SJSA1 (cell line): ENCODE measurements around the gene TSR2. TPM values are rescaled to one million over a fixed set of nuclear protein-coding genes. Genes with fewer than 3 reads are reported as not detected.

Experiments used
- DNase-seq, 2 experiments: peaks; one replicate each; pipeline ENCODE4 v3.0.0-alpha.2; 2015 to 2020; ENCODE audit warnings: low spot score in 2 of 2, low read depth in 1 of 2
- H3K27ac ChIP-seq: fragments of 250-450 bp; sonication (Bioruptor Pico); 2 replicates; pipeline ENCODE4 v1.5.1; 2020; ENCODE audit warnings: mild to moderate bottlenecking, moderate library complexity
- H3K27me3 ChIP-seq: fragments of 250-450 bp; sonication (Bioruptor Pico); replicated peaks from 2 replicates; pipeline ENCODE4 v1.5.1; 2020; ENCODE audit warnings: mild to moderate bottlenecking, moderate library complexity
- H3K36me3 ChIP-seq: fragments of 250-450 bp; sonication (Bioruptor Pico); 2 replicates; pipeline ENCODE4 v1.5.1; 2020; ENCODE audit warnings: mild to moderate bottlenecking
- H3K4me1 ChIP-seq: fragments of 250-450 bp; sonication (Bioruptor Pico); replicated peaks from 2 replicates; pipeline ENCODE4 v1.6.1; 2021; ENCODE audit warnings: mild to moderate bottlenecking
- H3K4me3 ChIP-seq: fragments of 250-450 bp; sonication (Bioruptor Pico); 2 replicates; pipeline ENCODE4 v1.5.1; 2020; ENCODE audit warnings: mild to moderate bottlenecking
- H3K9me3 ChIP-seq: fragments of 250-450 bp; sonication (Bioruptor Pico); replicated peaks from 2 replicates; pipeline ENCODE4 v1.5.1; 2020; ENCODE audit warnings: mild to moderate bottlenecking
- total RNA-seq: library from RNA; depleted of rRNA; stranded (reverse); fragments of >200 nt; shearing (Covaris generic); gene quantifications from 2 replicates; pipeline ENCODE4 v1.2.3, GENCODE V29; 2014

TSR2 gene
- total RNA-seq, 1 experiment from 2014 or later = 17.9 TPM

- H3K4me3 ChIP-seq = no peak overlapping the region
- H3K36me3 ChIP-seq = no peaks in the 10 kb centered on the region
- no peaks in the 10 kb centered on the region for H3K9me3 ChIP-seq
- no peaks in the 10 kb centered on the region for H3K27me3 ChIP-seq
- DNase-seq = no peak
- H3K4me1 ChIP-seq = no peaks in the 10 kb centered on the region
- H3K27ac ChIP-seq = no peak overlapping the region
Measured at GRCh38 chrX:54435121-54435520, 5.1 kb upstream of the TSR2 start.

GRCh38 chrX:54442790-54443189 lies 2.6 kb downstream of the TSR2 start:
- no peak for DNase-seq
- H3K4me3 ChIP-seq = no peak overlapping the region
- no peaks in the 10 kb centered on the region for H3K9me3 ChIP-seq
- no peak overlapping the region for H3K27ac ChIP-seq
- 0 out of 2 replicates have a peak, but pooled peaks cover 3% of the 10 kb centered on the region for H3K36me3 ChIP-seq
- no peaks in the 10 kb centered on the region for H3K27me3 ChIP-seq
- H3K4me1 ChIP-seq = no peaks in the 10 kb centered on the region

- Histone ChIP-seq H3K4me3 (no peak overlapping the region), H3K27me3 (no peaks in the 10 kb centered on the region), H3K4me1 (no peaks in the 10 kb centered on the region), H3K36me3 (0 out of 2 replicates have a peak, but pooled peaks cover 3% of the 10 kb centered on the region), H3K27ac (no peak overlapping the region), H3K9me3 (no peaks in the 10 kb centered on the region)
- no peak for DNase-seq
Measured at GRCh38 chrX:54444752-54445151, 4.5 kb downstream of the TSR2 start.

- 0 out of 2 replicates have a peak, but pooled peaks cover 3% of the 10 kb centered on the region for H3K36me3 ChIP-seq
- H3K4me3 ChIP-seq = no peak overlapping the region
- H3K4me1 ChIP-seq = no peaks in the 10 kb centered on the region
- no peaks in the 10 kb centered on the region for H3K27me3 ChIP-seq
- DNase-seq = no peak
- no peak overlapping the region for H3K27ac ChIP-seq
- no peaks in the 10 kb centered on the region for H3K9me3 ChIP-seq
Measured at GRCh38 chrX:54446084-54446483, 5.9 kb downstream of the TSR2 start.

GRCh38 chrX:54447461-54447860 lies 7.3 kb downstream of the TSR2 start:
- no peak for DNase-seq
- H3K4me1 ChIP-seq = no peaks in the 10 kb centered on the region
- H3K36me3 ChIP-seq = 0 out of 2 replicates have a peak, but pooled peaks cover 3% of the 10 kb centered on the region
- H3K27ac ChIP-seq = no peak overlapping the region
- H3K27me3 ChIP-seq = no peaks in the 10 kb centered on the region
- no peak overlapping the region for H3K4me3 ChIP-seq
- no peaks in the 10 kb centered on the region for H3K9me3 ChIP-seq

GRCh38 chrX:54449929-54450328 lies 9.7 kb downstream of the TSR2 start:
- Histone ChIP-seq H3K27ac (no peak overlapping the region), H3K4me3 (no peak overlapping the region), H3K9me3 (no peaks in the 10 kb centered on the region), H3K27me3 (no peaks in the 10 kb centered on the region), H3K4me1 (no peaks in the 10 kb centered on the region), H3K36me3 (no peaks in the 10 kb centered on the region)
- DNase-seq = no peak

GRCh38 chrX:54452920-54453319 lies 12.7 kb downstream of the TSR2 start:
- no peak for DNase-seq
- H3K27me3 ChIP-seq = no peaks in the 10 kb centered on the region
- no peaks in the 10 kb centered on the region for H3K36me3 ChIP-seq
- no peak overlapping the region for H3K4me3 ChIP-seq
- H3K9me3 ChIP-seq = no peaks in the 10 kb centered on the region
- no peaks in the 10 kb centered on the region for H3K4me1 ChIP-seq
- H3K27ac ChIP-seq = no peak overlapping the region

- H3K4me3 ChIP-seq = no peak overlapping the region
- H3K27me3 ChIP-seq = no peaks in the 10 kb centered on the region
- H3K27ac ChIP-seq = no peak overlapping the region
- H3K4me1 ChIP-seq = no peaks in the 10 kb centered on the region
- no peaks in the 10 kb centered on the region for H3K36me3 ChIP-seq
- H3K9me3 ChIP-seq = no peaks in the 10 kb centered on the region
- no peak for DNase-seq
Measured at GRCh38 chrX:54470054-54470760, 30.0 kb downstream of the TSR2 start.

- Histone ChIP-seq H3K4me1 (no peaks in the 10 kb centered on the region), H3K36me3 (no peaks in the 10 kb centered on the region), H3K9me3 (no peaks in the 10 kb centered on the region), H3K4me3 (no peak overlapping the region), H3K27me3 (no peaks in the 10 kb centered on the region), H3K27ac (no peak overlapping the region)
- no peak for DNase-seq
Measured at GRCh38 chrX:54473993-54474859, 34.0 kb downstream of the TSR2 start.

- no peak overlapping the region for H3K27ac ChIP-seq
- no peaks in the 10 kb centered on the region for H3K9me3 ChIP-seq
- DNase-seq = no peak
- no peak overlapping the region for H3K4me3 ChIP-seq
- H3K36me3 ChIP-seq = no peaks in the 10 kb centered on the region
- 0 out of 2 replicates have a peak, but pooled peaks cover 2% of the 10 kb centered on the region for H3K4me1 ChIP-seq
- H3K27me3 ChIP-seq = no peaks in the 10 kb centered on the region
Measured at GRCh38 chrX:54479136-54480111, 39.2 kb downstream of the TSR2 start.

GRCh38 chrX:54482839-54483593 lies 42.8 kb downstream of the TSR2 start:
- Histone ChIP-seq H3K4me3 (no peak overlapping the region), H3K27ac (no peak overlapping the region), H3K9me3 (no peaks in the 10 kb centered on the region), H3K27me3 (no peaks in the 10 kb centered on the region), H3K36me3 (no peaks in the 10 kb centered on the region), H3K4me1 (0 out of 2 replicates have a peak, but pooled peaks cover 2% of the 10 kb centered on the region)
- DNase-seq = no peak

GRCh38 chrX:54483946-54484345 lies 43.7 kb downstream of the TSR2 start:
- no peak for DNase-seq
- H3K27ac ChIP-seq = no peak overlapping the region
- no peak overlapping the region for H3K4me3 ChIP-seq
- no peaks in the 10 kb centered on the region for H3K36me3 ChIP-seq
- 0 out of 2 replicates have a peak, but pooled peaks cover 2% of the 10 kb centered on the region for H3K4me1 ChIP-seq
- no peaks in the 10 kb centered on the region for H3K9me3 ChIP-seq
- no peaks in the 10 kb centered on the region for H3K27me3 ChIP-seq

GRCh38 chrX:54484666-54485065 lies 44.5 kb downstream of the TSR2 start:
- no peak overlapping the region for H3K4me3 ChIP-seq
- DNase-seq = no peak
- no peaks in the 10 kb centered on the region for H3K27me3 ChIP-seq
- H3K9me3 ChIP-seq = no peaks in the 10 kb centered on the region
- no peak overlapping the region for H3K27ac ChIP-seq
- 0 out of 2 replicates have a peak, but pooled peaks cover 2% of the 10 kb centered on the region for H3K4me1 ChIP-seq
- H3K36me3 ChIP-seq = no peaks in the 10 kb centered on the region
